SK-N-SH treated with all-trans-retinoic acid at 6 μM for 48 hours (cell line): ENCODE results near the gene TOX2.

Experiments
- ESRRG ChIP-seq: fragments of 250-450 bp; sonication (Bioruptor Pico); IDR thresholded peaks from 2 replicates; pipeline ENCODE4 v1.6.1; 2021; ENCODE audit warnings: mild to moderate bottlenecking
- PPARA ChIP-seq: fragments of 250-450 bp; sonication (Bioruptor Pico); IDR thresholded peaks from 2 replicates; pipeline ENCODE4 v1.5.0; 2020; ENCODE audit warnings: mild to moderate bottlenecking, borderline replicate concordance
- ZC3H10 ChIP-seq: fragments of 250-450 bp; sonication (Bioruptor Pico); IDR thresholded peaks from 2 replicates; pipeline ENCODE4 v1.5.1; 2021; ENCODE audit warnings: mild to moderate bottlenecking, moderate library complexity

- no peak for TF ChIP-seq PPARA
- no peak for TF ChIP-seq ESRRG (CRISPR knock-in tag)
- TF ChIP-seq ZC3H10 (CRISPR knock-in tag), result no peak
These were observed 103.2 kb downstream of the TOX2 start for GRCh38 chr20:44017905-44018258.
